ENCODE measurements around the gene TGM1. TPM values are rescaled to one million over a fixed set of nuclear protein-coding genes. Genes with fewer than 3 reads are reported as not detected.

TGM1 gene
- total RNA-seq, 1 experiment from 2014 or later: 26.2 TPM

DNA sequence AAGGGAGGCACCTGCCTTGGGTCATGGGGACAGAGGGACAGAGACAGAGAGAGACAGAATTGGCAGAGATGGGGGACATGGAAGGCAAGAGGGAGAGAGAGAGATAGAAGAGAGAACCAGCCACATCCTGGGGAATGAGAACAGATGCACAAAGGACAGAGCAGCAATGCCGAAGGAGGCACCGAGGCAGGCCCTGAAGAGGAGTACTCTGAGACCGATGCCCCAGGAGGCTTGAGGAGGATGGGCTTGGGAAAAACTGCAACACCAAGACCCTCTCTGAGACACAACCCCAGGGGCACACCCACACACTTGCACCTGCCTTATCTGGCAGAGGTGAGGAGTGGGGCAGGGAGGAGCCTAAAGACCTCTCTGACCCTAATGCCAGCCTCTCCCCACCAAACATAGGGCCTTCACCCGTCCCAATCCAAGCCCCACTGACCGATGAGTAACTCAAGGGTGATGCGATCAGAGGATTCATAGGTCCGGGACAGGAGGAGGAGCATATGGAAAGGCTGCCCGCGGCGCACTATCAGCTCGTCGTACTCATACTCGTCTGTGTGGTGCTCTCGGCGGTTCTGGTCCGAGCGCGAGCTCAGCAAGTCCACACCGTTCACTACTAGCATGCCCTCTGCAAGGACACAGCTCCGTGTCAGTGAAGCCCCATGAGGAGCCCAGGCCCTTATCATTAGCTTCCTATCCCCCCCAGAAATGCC lies 1.6 kb downstream of the TGM1 start:
- DNase-seq (ENCODE audit: unreplicated experiment): no peak
- Mint-ChIP-seq H3K4me3 (ENCODE audit: unreplicated experiment) (no peak overlapping the region), H3K27ac (ENCODE audit: low read depth, unreplicated experiment) (peak overlapping the region; percentile 79), H3K4me1 (ENCODE audit: insufficient read depth, unreplicated experiment) (peaks cover 55% of the 10 kb centered on the region), H3K9me3 (ENCODE audit: unreplicated experiment) (no peaks in the 10 kb centered on the region), H3K27me3 (ENCODE audit: insufficient read depth, unreplicated experiment) (no peaks in the 10 kb centered on the region), H3K36me3 (ENCODE audit: insufficient read depth, unreplicated experiment) (peaks cover 23% of the 10 kb centered on the region)
- CTCF ChIA-PET: interaction anchor here (0.6 to 32.3 kb wide), 6 partner anchors 9 to 48 kb away, joined by 3 to 457 read pairs (median 6); partner anchors contain the start of genes DHRS1, GMPR2, LTB4R2 and NOP9
- BruUV-seq (replicated peaks): no TSS peak
- POLR2A ChIA-PET: interaction anchor here (0.9 to 7.2 kb wide), 4 partner anchors 10 to 37 kb away, joined by 5 to 62 read pairs (median 14); partner anchors contain the start of genes DHRS1, NOP9, RABGGTA and TINF2
- TF ChIP-seq, protein P1, sequence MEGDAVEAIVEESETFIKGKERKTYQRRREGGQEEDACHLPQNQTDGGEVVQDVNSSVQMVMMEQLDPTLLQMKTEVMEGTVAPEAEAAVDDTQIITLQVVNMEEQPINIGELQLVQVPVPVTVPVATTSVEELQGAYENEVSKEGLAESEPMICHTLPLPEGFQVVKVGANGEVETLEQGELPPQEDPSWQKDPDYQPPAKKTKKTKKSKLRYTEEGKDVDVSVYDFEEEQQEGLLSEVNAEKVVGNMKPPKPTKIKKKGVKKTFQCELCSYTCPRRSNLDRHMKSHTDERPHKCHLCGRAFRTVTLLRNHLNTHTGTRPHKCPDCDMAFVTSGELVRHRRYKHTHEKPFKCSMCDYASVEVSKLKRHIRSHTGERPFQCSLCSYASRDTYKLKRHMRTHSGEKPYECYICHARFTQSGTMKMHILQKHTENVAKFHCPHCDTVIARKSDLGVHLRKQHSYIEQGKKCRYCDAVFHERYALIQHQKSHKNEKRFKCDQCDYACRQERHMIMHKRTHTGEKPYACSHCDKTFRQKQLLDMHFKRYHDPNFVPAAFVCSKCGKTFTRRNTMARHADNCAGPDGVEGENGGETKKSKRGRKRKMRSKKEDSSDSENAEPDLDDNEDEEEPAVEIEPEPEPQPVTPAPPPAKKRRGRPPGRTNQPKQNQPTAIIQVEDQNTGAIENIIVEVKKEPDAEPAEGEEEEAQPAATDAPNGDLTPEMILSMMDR (IDR thresholded peaks at IDR 0.05; ENCODE audit: unreplicated experiment): no peak
- intact Hi-C loops (cut with micrococcal nuclease): no loop called here

DNA sequence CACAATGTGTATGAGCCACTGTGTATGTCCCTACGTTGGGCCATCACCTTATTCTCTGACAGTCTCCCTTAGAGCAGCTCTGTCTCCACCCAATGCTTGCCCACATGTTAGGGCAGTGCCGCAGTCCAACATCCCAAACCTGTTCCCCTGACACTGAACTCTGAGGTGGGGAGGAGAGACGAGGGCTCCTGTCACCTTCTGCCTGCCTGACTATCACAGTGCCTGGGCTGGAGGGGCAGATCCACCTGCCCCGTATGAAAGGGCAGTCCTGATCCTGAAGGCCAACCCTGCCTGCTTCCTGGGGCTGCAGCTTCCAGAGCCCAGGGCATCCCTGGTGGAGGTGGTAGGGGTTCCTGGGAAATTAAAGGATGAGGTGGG lies 2.2 kb downstream of the TGM1 start:
- peaks cover 54% of the 10 kb centered on the region for H3K4me1 Mint-ChIP-seq (ENCODE audit: insufficient read depth, unreplicated experiment)
- intact Hi-C loops (cut with micrococcal nuclease): no loop called here
- ChIA-PET POLR2A (interaction anchor here (0.6 to 7.2 kb wide), 5 partner anchors 11 to 45 kb away, joined by 3 to 62 read pairs (median 10); partner anchors contain the start of genes DHRS1, MDP1, NOP9 and RABGGTA), CTCF (interaction anchor here (0.6 to 32.3 kb wide), 4 partner anchors 19 to 45 kb away, joined by 3 to 457 read pairs (median 198); partner anchors contain the start of genes DHRS1, MDP1, NOP9 and TINF2)
- no TSS peak for BruUV-seq (replicated peaks)
- H3K27ac Mint-ChIP-seq (ENCODE audit: low read depth, unreplicated experiment): peak overlapping the region; percentile 79
- H3K27me3 Mint-ChIP-seq (ENCODE audit: insufficient read depth, unreplicated experiment): no peaks in the 10 kb centered on the region
- H3K36me3 Mint-ChIP-seq (ENCODE audit: insufficient read depth, unreplicated experiment): peaks cover 18% of the 10 kb centered on the region
- H3K4me3 Mint-ChIP-seq (ENCODE audit: unreplicated experiment): no peak overlapping the region
- H3K9me3 Mint-ChIP-seq (ENCODE audit: unreplicated experiment): no peaks in the 10 kb centered on the region
- DNase-seq (ENCODE audit: unreplicated experiment): no peak
- TF ChIP-seq, protein P1 (IDR thresholded peaks at IDR 0.05; ENCODE audit: unreplicated experiment): no peak

DNA sequence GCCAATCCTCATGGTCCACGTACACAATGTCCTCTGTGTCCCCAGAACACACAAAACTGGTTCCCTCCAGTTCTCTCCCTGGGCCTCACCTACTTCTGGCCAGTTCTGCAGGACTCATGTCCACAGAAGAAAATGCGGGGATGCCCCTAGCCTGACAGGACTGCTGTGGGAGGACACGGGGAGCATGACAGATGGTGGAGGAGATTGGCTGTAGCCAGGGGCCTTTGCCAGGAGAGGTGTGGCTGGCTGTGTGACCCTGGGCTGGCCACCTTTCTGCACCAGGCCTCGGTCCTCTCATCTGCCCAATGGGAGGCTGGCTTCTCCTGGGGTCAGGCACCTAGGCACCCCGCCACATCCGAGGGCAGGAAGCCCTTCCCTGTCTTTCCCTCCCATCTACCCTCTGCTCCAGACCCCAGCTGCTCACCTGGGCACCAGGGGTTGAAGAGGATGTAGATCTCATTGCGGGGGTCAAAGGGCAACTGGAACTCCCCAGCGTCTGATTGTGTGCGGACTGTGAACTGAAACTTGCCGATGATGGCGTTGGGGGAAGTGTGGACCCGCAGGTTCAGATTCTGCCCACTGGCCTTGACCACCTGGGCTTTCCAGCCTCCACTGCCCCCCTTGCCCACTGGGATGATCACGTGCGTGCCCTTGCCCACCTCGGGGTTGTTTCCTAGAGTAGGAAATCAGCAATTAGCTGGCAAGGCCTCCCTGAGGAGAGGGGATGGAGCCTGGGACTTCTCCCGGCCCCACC lies 2.8 kb downstream of the TGM1 start:
- CTCF ChIA-PET: interaction anchor here (0.6 to 32.3 kb wide), 5 partner anchors 18 to 49 kb away, joined by 3 to 457 read pairs (median 34); partner anchors contain the start of genes CIDEB, DHRS1, LTB4R2 and MDP1
- no peak for DNase-seq (ENCODE audit: unreplicated experiment)
- H3K27me3 Mint-ChIP-seq (ENCODE audit: insufficient read depth, unreplicated experiment): no peaks in the 10 kb centered on the region

More for the DNA sequence above, 2.8 kb downstream of the TGM1 start:
- POLR2A ChIA-PET: interaction anchor here (0.6 to 7.2 kb wide), 9 partner anchors 11 to 47 kb away, joined by 3 to 62 read pairs (median 9); partner anchors contain the start of genes CHMP4A, DHRS1, MDP1 and NOP9
- intact Hi-C loops (cut with micrococcal nuclease): no loop called here
- peaks cover 54% of the 10 kb centered on the region for H3K4me1 Mint-ChIP-seq (ENCODE audit: insufficient read depth, unreplicated experiment)
- peaks cover 23% of the 10 kb centered on the region for H3K36me3 Mint-ChIP-seq (ENCODE audit: insufficient read depth, unreplicated experiment)
- peak overlapping the region; percentile 97 for H3K27ac Mint-ChIP-seq (ENCODE audit: low read depth, unreplicated experiment)
- BruUV-seq (replicated peaks): no TSS peak
- H3K9me3 Mint-ChIP-seq (ENCODE audit: unreplicated experiment): no peaks in the 10 kb centered on the region
- peak overlapping the region; percentile 57 for H3K4me3 Mint-ChIP-seq (ENCODE audit: unreplicated experiment)
- TF ChIP-seq, protein P1 (IDR thresholded peaks at IDR 0.05; ENCODE audit: unreplicated experiment): no peak

All from MCF 10A (cell line).